SW 1271 (cell line): Measurements from ENCODE around the gene RMDN3.

Experiments used
- DNase-seq, 2 experiments: peaks; one replicate each; lab custom pipeline; 2025; lab: John Stamatoyannopoulos, UW

The RMDN3 gene

GRCh38 chr15:40754883-40755811 lies at the start of gene RMDN3:
TSS of gene RMDN3 (minus strand) at chr15:40755254. CDS start at chr15:40754783, 471 bp downstream.
- peak; percentile 33 to 81 for DNase-seq

GRCh38 chr15:40803688-40804087 lies 48.6 kb upstream of the RMDN3 start:
- no peak for DNase-seq

- no peak for DNase-seq
These were observed 48.0 kb upstream of the RMDN3 start for GRCh38 chr15:40803076-40803475.

GRCh38 chr15:40799523-40799922 lies 44.5 kb upstream of the RMDN3 start:
- DNase-seq = no peak

GRCh38 chr15:40796512-40796911 lies 41.5 kb upstream of the RMDN3 start:
- DNase-seq = no peak

GRCh38 chr15:40796041-40796440 lies 41.0 kb upstream of the RMDN3 start:
- DNase-seq = no peak

- DNase-seq = peak in 1 of 2 experiments; percentile 19
These were observed 38.3 kb upstream of the RMDN3 start for GRCh38 chr15:40793216-40793989.

GRCh38 chr15:40792394-40792793 lies 37.3 kb upstream of the RMDN3 start:
- DNase-seq = no peak

GRCh38 chr15:40790718-40791117 lies 35.7 kb upstream of the RMDN3 start:
- no peak for DNase-seq

GRCh38 chr15:40789999-40790398 lies 34.9 kb upstream of the RMDN3 start:
- no peak for DNase-seq

- DNase-seq = no peak
These were observed 34.1 kb upstream of the RMDN3 start for GRCh38 chr15:40789119-40789518.

GRCh38 chr15:40787991-40788390 lies 32.9 kb upstream of the RMDN3 start:
- DNase-seq = no peak

- peak in 1 of 2 experiments; percentile 31 for DNase-seq
These were observed 32.3 kb upstream of the RMDN3 start for GRCh38 chr15:40787344-40787841.

- DNase-seq = no peak
These were observed 30.8 kb upstream of the RMDN3 start for GRCh38 chr15:40785814-40786213.

GRCh38 chr15:40785164-40785563 lies 30.1 kb upstream of the RMDN3 start:
- DNase-seq = no peak

- DNase-seq = peak in 1 of 2 experiments; percentile 22
These were observed 27.7 kb upstream of the RMDN3 start for GRCh38 chr15:40782609-40783227.

GRCh38 chr15:40776537-40777141 lies 21.6 kb upstream of the RMDN3 start:
- DNase-seq = no peak

- no peak for DNase-seq
These were observed 20.9 kb upstream of the RMDN3 start for GRCh38 chr15:40775740-40776536.

- DNase-seq = no peak
These were observed 20.0 kb upstream of the RMDN3 start for GRCh38 chr15:40775007-40775406.

- no peak for DNase-seq
These were observed 18.8 kb upstream of the RMDN3 start for GRCh38 chr15:40773902-40774301.

- no peak for DNase-seq
These were observed 18.4 kb upstream of the RMDN3 start for GRCh38 chr15:40773496-40773895.
